ENCODE results near the gene TCTN1.
"Not testable (repeated sequence)": the region's sequence is repeated elsewhere in the genome, so short reads cannot be mapped to it uniquely, and the experiment has no call there.

The TCTN1 gene

GRCh38 chr12:110585231-110585799, 28.6 kb upstream of the TCTN1 start:
- peak in 1 of 2 donors; percentile 44 for DNase-seq (ENCODE audit: low read depth in 1 of 2, low spot score in 1 of 2)

DNA sequence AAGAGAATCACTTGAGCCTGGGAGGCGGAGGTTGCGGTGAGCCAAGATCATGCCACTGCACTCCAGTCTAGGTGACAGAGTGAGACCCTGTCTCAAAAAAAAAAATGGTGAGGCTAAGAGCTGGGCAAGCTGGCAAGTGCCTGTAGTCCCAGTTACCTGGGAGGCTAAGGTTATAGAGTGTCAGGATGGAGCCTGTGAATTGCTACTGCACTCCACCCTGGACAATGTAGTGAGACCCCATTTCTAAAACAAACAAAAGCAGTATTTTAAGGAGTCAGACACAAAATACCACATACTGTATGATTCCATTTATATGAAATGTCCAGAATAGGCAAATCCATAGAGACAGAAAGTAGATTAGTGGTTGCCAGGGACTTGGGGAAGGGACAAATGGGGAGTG, 26.8 kb upstream of the TCTN1 start:
- DNase-seq (ENCODE audit: low read depth in 1 of 2, low spot score in 1 of 2), result not testable (repeated sequence)

- DNase-seq (ENCODE audit: low read depth in 1 of 2, low spot score in 1 of 2), result no peak
These were observed 23.9 kb upstream of the TCTN1 start for GRCh38 chr12:110590059-110590458.

- no peak for DNase-seq (ENCODE audit: low read depth in 1 of 2, low spot score in 1 of 2)
These were observed 23.1 kb upstream of the TCTN1 start for GRCh38 chr12:110590806-110591326.

GRCh38 chr12:110591451-110592051, 22.4 kb upstream of the TCTN1 start:
- no peak for DNase-seq (ENCODE audit: low read depth in 1 of 2, low spot score in 1 of 2)

GRCh38 chr12:110592078-110592477, 21.9 kb upstream of the TCTN1 start:
- DNase-seq (ENCODE audit: low read depth in 1 of 2, low spot score in 1 of 2), result no peak

DNA sequence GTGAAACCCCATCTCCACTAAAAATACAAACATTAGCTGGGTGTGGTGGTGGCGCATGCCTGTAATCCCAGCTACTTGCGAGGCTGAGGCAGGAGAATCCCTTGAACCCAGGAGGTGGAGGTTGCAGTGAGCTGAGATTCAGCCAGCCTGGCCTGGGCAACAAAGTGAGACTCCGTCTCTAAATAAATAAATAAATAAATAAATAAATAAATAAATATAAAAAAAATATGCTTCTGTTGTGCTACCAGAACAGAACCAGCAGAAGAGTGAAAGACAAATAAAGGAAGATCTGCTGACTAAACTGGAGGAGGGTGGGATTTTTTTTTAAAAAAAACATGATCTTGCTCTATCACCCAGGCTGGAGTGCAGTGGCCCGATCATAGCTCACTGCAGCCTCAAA, 21.0 kb upstream of the TCTN1 start:
- DNase-seq (ENCODE audit: low read depth in 1 of 2, low spot score in 1 of 2), result not testable (repeated sequence)

DNA sequence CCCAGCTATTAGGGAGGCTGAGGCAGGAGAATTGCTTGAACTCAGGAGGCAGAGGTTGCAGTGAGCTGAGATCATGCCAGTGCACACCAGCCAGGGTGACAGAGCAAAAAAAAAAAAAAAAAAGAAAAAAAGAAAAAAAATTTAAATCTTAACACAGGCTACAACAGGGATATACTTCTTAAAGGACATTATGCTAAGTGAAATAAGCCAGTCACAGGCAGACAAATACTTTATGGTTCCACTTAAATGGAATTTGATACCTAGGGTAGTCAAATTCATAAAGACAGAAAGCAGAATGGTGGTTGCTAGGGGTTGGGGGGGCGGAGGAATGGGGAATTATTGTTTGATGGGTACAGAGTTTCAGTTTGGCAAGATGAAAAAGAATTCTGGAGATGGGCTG, 16.0 kb upstream of the TCTN1 start:
- DNase-seq (ENCODE audit: low read depth in 1 of 2, low spot score in 1 of 2), result no peak

- DNase-seq (ENCODE audit: low read depth in 1 of 2, low spot score in 1 of 2), result no peak
These were observed 14.6 kb upstream of the TCTN1 start for GRCh38 chr12:110599334-110599733.

DNA sequence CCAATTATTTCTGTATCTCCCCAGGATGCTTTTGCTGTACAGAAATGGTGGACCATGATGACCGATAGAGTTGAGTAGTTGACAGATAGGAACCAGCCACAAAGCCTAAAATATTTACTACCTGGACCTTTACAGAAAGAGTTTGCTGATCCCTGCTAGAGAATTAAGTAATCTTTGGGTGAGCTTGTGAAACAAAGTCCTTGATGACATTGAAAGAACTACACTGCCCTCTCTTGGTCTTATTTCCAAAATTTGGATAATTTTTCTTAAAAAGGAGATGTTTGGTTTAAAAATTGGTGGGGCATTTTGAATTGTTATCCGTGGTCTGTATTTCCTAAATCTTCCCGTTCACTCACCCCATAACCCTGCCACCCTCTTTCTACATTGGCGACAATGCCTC, 13.7 kb upstream of the TCTN1 start:
- no peak for DNase-seq (ENCODE audit: low read depth in 1 of 2, low spot score in 1 of 2)

DNA sequence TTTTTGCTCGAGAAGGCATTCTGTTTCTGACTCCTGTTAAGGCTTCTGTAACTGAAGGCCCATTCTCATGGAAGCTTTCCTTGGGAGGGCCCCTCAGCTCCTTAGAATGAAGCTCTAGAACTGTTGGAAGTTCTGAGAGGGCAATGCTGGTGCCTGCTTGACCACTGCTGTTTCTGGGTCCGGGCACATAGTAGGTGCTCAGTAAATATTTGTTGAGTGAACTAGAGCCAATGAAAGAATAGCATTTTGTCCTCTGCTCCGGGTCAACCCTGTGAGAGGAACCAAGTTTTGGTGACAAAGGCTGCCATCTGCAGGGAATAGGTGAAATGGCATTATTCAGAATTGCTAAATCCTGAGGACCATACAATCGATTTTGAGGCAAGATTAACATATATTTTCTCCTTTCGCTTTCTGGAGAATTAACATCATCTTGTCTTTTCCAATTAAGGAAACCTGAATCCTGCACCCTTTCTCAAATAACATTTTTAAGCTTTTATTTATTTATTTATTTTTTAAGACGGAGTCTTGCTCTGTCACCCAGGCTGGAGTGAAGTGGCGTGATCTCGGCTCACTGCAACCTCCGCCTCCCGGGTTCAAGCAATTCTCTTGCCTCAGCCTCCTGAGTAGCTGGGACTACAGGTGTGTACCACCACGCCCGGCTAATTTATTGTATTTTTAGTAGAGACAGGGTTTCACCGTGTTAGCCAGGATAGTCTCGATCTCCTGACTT, 11.7 kb upstream of the TCTN1 start:
- peak in 1 of 2 donors; percentile 35 for DNase-seq (ENCODE audit: low read depth in 1 of 2, low spot score in 1 of 2)

- no peak for DNase-seq (ENCODE audit: low read depth in 1 of 2, low spot score in 1 of 2)
These were observed 7.7 kb upstream of the TCTN1 start for GRCh38 chr12:110606253-110606611.

DNA sequence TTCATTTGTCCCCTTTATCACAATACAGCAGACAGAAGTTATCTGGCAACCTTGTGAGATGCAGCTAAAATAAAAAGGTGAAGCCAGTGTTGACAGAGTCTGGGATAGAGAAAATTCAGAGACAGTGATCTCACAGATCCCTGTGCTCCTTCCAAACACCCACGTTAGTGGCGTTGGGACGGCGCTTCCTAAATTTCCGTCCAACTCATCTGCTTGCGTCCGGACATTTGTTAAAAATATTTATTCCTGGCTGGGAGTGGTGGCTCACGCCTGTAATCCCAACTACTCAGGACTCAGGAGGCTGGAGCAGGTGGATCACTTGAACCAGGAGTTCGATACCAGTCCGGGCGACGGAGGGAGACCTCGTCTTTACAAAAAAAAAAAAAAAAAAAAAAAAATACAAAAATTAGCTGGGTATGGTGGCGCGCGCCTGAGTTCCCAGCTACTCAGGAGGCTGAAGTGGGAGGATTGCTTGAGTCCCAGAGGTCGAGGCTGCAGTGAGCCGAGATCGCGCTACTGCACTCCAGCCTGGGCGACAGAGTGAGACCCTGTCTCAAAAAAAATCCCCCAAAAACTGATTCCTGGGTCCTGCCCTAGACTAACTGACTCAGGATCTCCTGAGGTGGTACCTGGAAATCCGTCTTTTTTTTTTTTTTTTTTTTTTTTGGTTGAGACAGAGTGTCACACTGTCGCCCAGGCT, 708 bp upstream of the TCTN1 start:
- no peak for DNase-seq (ENCODE audit: low read depth in 1 of 2, low spot score in 1 of 2)

DNA sequence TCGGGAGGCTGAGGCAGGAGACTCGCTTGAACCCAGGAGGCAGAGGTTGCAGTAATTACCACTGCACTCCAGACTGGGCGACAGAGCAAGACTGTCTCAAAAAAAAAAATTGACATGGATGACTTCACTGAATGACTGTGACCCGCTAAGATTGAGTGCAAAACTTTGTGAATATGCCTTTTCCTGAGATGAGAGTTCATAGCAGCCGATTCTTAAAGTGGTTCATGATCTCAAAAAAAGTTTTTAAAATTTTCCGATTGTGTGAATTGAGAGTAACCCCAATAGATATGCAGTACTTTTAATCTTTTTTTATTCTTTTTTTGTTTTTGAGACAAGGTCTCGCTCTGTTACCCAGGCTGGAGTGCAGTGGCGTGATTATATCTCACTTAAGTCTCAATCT, 1.2 kb downstream of the TCTN1 start:
- no peak for DNase-seq (ENCODE audit: low read depth in 1 of 2, low spot score in 1 of 2)

DNA sequence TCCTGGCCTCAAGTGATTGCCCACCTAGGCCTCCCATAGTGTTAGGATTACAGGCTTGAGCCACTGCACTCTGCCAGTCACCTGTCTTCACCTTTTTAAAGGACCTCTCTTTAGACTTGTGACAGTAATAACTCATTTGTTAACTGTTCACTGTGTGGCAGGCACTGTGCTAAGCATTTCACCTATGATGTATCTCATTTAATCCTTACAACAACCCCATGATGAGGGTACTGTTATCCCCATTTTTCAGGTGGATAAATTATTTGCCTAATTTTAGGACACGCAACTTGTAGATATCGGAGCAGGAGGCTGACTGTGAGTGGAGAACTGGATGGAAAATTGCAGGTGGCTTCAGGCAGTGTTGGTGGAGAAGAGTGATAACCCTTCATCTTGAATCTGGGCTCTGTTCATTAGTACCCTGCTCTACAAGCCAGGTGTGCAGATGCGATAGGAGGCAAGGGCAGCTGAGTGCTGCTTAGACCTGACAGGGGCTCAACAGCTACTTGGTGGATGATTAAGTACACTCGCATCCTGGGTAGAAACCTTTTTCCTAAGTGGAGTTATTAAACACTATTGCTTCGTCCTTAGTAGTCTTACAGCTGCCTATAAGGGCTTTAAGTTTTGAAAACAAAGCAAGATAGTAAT, 2.7 kb downstream of the TCTN1 start:
- DNase-seq (ENCODE audit: low read depth in 1 of 2, low spot score in 1 of 2), result no peak

GRCh38 chr12:110619534-110619953, 5.6 kb downstream of the TCTN1 start:
- peak in 1 of 2 donors; percentile 26 for DNase-seq (ENCODE audit: low read depth in 1 of 2, low spot score in 1 of 2)

GRCh38 chr12:110622582-110622981, 8.7 kb downstream of the TCTN1 start:
- no peak for DNase-seq (ENCODE audit: low read depth in 1 of 2, low spot score in 1 of 2)

DNA sequence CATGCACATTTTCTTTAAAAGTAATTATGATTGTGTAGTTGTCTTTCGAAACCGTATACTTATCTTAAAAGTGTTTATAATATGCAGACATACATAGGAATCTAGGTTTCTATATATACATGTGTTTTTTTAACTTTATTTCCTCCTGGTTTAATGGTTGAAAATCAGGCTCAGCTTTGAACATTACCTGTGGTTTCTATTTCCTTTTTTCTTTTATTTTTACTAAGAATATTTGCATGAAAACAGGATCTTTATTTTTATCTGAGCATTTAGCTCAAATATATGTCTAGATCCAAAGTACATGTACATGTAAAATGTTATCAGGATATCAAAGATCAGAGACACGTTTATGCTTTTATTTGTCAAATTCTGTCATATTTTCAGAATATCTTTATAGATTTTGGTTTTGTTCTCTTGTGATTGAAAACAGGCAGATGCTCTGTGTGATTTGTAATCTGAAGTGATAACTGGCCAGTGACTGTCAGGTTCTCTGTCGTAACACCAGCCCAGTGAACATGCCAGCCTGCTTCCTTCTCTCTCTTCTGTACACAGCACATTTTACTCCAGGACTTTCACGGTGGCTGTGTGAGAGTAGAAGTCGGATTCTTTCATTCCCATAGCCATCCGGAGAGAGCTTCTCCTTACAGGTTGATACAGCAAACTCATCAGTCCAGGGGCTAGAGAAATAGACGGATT, 13.7 kb downstream of the TCTN1 start:
- no peak for DNase-seq (ENCODE audit: low read depth in 1 of 2, low spot score in 1 of 2)

DNA sequence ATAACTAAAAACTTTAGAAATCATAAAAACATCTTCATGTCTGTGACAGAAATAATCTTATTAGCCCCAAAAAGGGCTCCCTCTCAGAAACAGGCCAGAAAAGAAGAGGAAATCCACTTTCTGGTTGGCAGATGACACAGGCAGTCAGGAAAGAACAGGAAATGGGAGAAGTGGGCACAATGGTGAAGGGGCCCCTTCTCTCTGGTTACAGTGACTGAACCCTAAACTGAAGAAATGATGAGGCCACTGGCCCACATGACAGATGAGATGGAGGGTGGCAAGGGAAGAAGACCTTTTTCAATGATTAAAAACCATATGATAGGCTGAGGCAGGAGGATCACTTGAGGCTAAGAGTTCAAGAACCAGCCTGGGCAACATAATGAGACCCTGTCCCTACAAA, 21.1 kb downstream of the TCTN1 start:
- no peak for DNase-seq (ENCODE audit: low read depth in 1 of 2, low spot score in 1 of 2)

DNA sequence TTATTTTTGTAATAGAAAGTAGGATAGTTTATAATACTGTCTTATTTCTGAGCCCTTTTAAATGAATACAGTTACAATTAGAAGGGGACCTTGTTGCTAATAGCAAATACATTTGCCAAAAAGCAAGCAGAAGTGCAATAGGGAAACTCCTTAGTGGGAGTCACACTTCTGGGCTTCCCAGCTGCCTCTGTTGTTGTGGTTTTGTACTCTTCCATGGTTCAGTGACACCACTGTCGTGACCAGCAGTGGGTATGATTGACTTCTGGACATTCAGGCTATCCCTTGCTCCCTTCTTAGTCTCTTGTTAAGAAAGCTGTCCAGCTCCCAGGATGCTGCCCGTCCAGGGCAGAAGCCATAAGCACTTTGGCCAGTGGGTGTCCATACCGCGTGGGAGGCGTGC, 22.6 kb downstream of the TCTN1 start:
- DNase-seq (ENCODE audit: low read depth in 1 of 2, low spot score in 1 of 2), result no peak

Data from activated CD4-positive, alpha-beta T cell treated with anti-CD3 and anti-CD28 coated beads, Interleukin-2, amount 50 U/mL, for 24 hours (primary cell).